Prostate gland (tissue), 2 donors: ENCODE measurements around the gene TTC39B. TPM values are rescaled to one million over a fixed set of nuclear protein-coding genes. Genes with fewer than 3 reads are reported as not detected.

Experiments
- DNase-seq: peaks from one replicate; pipeline ENCODE4 v3.0.0-alpha.2; 2019; ENCODE audit warnings: low spot score
- H3K27ac ChIP-seq, 2 donors: fragments of 200-600 bp; sonication (generic); 2 replicates each; pipeline ENCODE4 v1.5.1; 2017 to 2019
- H3K27me3 ChIP-seq: fragments of 200-600 bp; sonication (generic); replicated peaks from 2 replicates; pipeline ENCODE4 v1.5.1; 2019; ENCODE audit not compliant: insufficient read depth
- H3K36me3 ChIP-seq, 2 donors: fragments of 200-600 bp; sonication (generic); 1 replicate in 1 of 2; 2 replicates in 1 of 2; pipeline versions ENCODE4 v1.5.1 to v1.8.1; 2017 to 2019
- H3K4me1 ChIP-seq: fragments of 200-600 bp; sonication (generic); replicated peaks from 2 replicates; pipeline ENCODE4 v1.5.1; 2019
- H3K4me3 ChIP-seq, 2 donors: fragments of 200-600 bp; sonication (generic); 2 replicates each; pipeline ENCODE4 v1.5.1; 2017 to 2019
- H3K9me3 ChIP-seq: fragments of 200-600 bp; sonication (generic); 2 replicates; pipeline ENCODE4 v1.5.1; 2017
- POLR2A ChIP-seq: fragments of 450-650 bp; IDR thresholded peaks from one replicate; pipeline ENCODE4 v1.6.1; 2016; ENCODE audit warnings: antibody characterized with exemption, mild to moderate bottlenecking
- POLR2AphosphoS5 ChIP-seq: sonication (generic); formaldehyde crosslinking; IDR thresholded peaks from one replicate; pipeline ENCODE4 v1.6.1; 2017; ENCODE audit warnings: antibody characterized with exemption
- WGBS: methylation state at CpG from one replicate; pipeline ENCODE4 v1.1.5; 2018; 5-methylcytosine and 5-hydroxymethylcytosine counted together
- intact Hi-C: fragments of 100-400 bp; cut with DNase I; formaldehyde crosslinking; loops from one replicate; pipeline ENCODE4 v1.14.2; 2022
- total RNA-seq, 2 donors: library from RNA; depleted of rRNA; stranded (reverse); fragments of >200 nt; gene quantifications; one replicate each; pipeline ENCODE4 v1.1.0, GENCODE V29; 2016
- TF ChIP-seq, protein P1 (sequence below), 4 experiments: fragments of 200-600 bp in 2 of 4; fragments of 450-650 bp in 2 of 4; sonication (generic) in 2 of 4; IDR thresholded peaks; 1 replicate in 3 of 4; 2 replicates in 1 of 4; pipeline ENCODE4 v1.5.1; 2016 to 2019; ENCODE audit warnings: antibody characterized with exemption in 4 of 4, mild to moderate bottlenecking in 2 of 4, moderate library complexity in 2 of 4

Gene TTC39B
- total RNA-seq, 2 donors from 2014 or later, result 4.2 to 4.3 TPM

DNA sequence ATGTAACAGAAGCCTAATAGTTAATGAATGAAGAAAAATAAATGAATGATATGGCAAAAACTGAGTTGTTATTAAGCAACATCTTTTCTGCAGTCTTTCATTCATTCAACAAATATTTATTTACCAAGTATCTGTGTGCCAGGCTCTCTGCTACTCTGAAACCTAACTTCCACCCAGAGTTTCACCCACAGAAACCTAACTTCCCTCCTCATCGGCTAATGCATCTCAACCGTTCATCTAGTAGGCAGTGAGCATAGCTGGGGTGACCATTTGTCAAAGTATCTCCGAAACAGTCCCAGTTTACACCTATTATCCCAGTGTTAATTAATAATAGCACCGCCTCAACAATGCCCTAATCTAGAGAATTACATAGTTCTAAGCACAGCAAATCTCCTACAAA, 1.5 kb downstream of the TTC39B start:
- DNase-seq, result no peak
- Histone ChIP-seq H3K36me3 (no peaks in the 10 kb centered on the region), H3K27me3 (no peaks in the 10 kb centered on the region), H3K27ac (peak overlapping the region; percentile 79 to 91), H3K9me3 (no peaks in the 10 kb centered on the region), H3K4me3 (peak overlapping the region; percentile 79 to 83), H3K4me1 (no peaks in the 10 kb centered on the region)
- TF ChIP-seq POLR2A (no peak), POLR2AphosphoS5 (no peak)
- TF ChIP-seq, protein P1, sequence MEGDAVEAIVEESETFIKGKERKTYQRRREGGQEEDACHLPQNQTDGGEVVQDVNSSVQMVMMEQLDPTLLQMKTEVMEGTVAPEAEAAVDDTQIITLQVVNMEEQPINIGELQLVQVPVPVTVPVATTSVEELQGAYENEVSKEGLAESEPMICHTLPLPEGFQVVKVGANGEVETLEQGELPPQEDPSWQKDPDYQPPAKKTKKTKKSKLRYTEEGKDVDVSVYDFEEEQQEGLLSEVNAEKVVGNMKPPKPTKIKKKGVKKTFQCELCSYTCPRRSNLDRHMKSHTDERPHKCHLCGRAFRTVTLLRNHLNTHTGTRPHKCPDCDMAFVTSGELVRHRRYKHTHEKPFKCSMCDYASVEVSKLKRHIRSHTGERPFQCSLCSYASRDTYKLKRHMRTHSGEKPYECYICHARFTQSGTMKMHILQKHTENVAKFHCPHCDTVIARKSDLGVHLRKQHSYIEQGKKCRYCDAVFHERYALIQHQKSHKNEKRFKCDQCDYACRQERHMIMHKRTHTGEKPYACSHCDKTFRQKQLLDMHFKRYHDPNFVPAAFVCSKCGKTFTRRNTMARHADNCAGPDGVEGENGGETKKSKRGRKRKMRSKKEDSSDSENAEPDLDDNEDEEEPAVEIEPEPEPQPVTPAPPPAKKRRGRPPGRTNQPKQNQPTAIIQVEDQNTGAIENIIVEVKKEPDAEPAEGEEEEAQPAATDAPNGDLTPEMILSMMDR (IDR thresholded peaks at IDR 0.05), result no peak
- WGBS, result 78% methylated on average over 4 of the region's 4 CpGs
- intact Hi-C loops, result loop anchor here (5.0 kb wide), 1 partner anchor 93 kb away; no protein-coding TSS in a partner anchor

DNA sequence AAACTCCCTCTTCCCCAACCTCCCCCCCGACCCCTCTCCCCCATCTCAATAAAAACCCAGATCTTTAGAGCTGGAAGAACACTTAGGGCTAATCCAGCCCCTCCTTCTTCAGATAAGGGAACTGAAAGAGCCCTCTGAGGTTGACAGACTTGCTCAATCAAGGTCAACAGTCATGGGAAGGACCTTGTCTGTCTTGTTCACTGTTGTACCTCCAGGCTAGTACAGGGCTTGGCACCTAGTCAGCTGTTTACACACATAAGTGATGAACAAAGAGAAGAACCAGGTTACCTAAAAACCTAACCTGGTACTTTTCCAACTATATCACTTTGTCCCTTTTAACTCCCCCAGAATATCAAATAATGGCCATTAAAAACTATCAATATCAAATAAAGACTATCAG, 2.4 kb downstream of the TTC39B start:
- H3K9me3 ChIP-seq, result no peaks in the 10 kb centered on the region
- 84% methylated on average over 1 of the region's 1 CpG for WGBS
- no peak overlapping the region for H3K27ac ChIP-seq
- H3K36me3 ChIP-seq, result no peaks in the 10 kb centered on the region
- TF ChIP-seq POLR2AphosphoS5 (no peak), POLR2A (no peak)
- TF ChIP-seq, protein P1 (IDR thresholded peaks at IDR 0.05), result no peak
- DNase-seq, result no peak
- H3K27me3 ChIP-seq, result no peaks in the 10 kb centered on the region
- no peak overlapping the region for H3K4me3 ChIP-seq
- H3K4me1 ChIP-seq, result no peaks in the 10 kb centered on the region
- intact Hi-C loops, result loop anchor here (5.0 kb wide), 1 partner anchor 92 kb away; no protein-coding TSS in a partner anchor

DNA sequence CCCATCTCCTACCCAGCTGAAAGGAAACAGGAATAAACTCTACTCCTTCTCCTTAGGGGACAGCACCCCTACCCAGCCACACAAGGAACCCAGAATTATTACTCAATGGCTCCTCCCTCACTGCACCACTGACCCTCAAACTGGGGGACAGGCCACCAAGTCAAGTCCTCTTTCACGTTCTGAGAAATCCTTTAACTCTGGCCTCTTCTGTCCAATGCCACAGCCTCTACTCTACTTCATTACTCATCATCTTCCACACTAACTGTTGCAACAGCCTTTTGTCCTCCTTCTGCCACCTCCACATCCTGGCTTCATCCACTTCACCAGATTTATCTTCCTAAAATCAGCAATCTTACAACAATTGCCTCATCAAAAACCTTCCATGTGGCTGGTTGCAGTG, 6.8 kb downstream of the TTC39B start:
- Histone ChIP-seq H3K27me3 (no peaks in the 10 kb centered on the region), H3K4me3 (no peak overlapping the region), H3K4me1 (no peaks in the 10 kb centered on the region), H3K36me3 (no peaks in the 10 kb centered on the region), H3K9me3 (no peaks in the 10 kb centered on the region), H3K27ac (no peak overlapping the region)
- intact Hi-C loops, result no loop called here
- DNase-seq, result no peak
- TF ChIP-seq POLR2A (no peak), POLR2AphosphoS5 (no peak)
- TF ChIP-seq, protein P1 (IDR thresholded peaks at IDR 0.05), result no peak
- WGBS, result 86% methylated on average over 1 of the region's 1 CpG

DNA sequence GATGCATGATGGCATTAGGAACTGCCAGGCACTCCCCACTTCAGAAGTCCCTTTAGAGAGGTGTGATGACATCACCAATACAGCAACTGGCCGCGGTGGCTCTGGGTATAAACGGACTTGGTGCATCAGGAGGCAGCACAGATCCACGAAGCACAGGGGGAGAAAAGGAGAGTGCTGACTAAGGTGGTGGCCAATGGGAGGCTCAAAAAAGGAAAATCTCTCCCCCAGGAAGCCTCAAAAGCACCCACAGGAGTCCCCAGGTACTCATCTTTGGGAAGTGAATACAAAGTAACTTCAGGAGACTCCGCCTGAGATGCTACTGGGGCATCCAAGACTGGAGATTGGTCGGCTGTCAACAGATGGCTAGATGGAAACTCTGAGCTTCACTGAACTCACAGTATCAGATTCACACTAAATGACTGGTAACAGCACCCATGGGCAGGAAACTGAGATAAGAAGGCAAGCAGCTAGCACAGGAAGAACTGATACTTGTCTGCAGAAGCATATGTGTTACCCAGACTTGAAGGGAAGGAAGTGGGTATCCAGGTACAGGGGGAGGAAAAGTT, 7.6 kb downstream of the TTC39B start:
- H3K9me3 ChIP-seq, result no peaks in the 10 kb centered on the region
- WGBS, result 93% methylated on average over 6 of the region's 6 CpGs
- H3K4me3 ChIP-seq, result no peak overlapping the region
- intact Hi-C loops, result loop anchor here (10.0 kb wide), 1 partner anchor 185 kb away; no protein-coding TSS in a partner anchor
- no peak overlapping the region for H3K27ac ChIP-seq
- TF ChIP-seq, protein P1 (IDR thresholded peaks at IDR 0.05), result no peak
- TF ChIP-seq POLR2AphosphoS5 (no peak), POLR2A (no peak)
- no peaks in the 10 kb centered on the region for H3K27me3 ChIP-seq
- DNase-seq, result no peak
- H3K36me3 ChIP-seq, result no peaks in the 10 kb centered on the region
- no peaks in the 10 kb centered on the region for H3K4me1 ChIP-seq

DNA sequence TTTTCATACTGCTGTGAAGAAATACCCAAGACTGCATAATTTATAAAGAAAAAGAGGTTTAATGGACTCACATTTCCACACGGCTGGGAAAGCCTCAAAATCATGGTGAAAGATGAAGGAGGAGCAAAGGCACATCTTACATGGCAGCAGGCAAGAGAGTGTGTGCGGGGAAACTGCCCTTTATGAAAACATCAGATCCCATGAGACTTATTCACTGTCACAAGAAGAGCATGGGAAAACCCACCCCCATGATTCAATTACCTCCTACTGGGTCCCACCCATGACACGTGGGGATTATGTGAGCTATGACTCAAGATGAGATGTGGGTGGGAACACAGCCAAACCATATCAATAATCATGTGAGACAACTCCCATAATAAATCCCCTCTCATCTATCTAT, 8.7 kb downstream of the TTC39B start:
- H3K4me1 ChIP-seq, result no peaks in the 10 kb centered on the region
- TF ChIP-seq POLR2AphosphoS5 (no peak), POLR2A (no peak)
- TF ChIP-seq, protein P1 (IDR thresholded peaks at IDR 0.05), result no peak
- no peaks in the 10 kb centered on the region for H3K9me3 ChIP-seq
- no peaks in the 10 kb centered on the region for H3K27me3 ChIP-seq
- H3K4me3 ChIP-seq, result no peak overlapping the region
- H3K27ac ChIP-seq, result no peak overlapping the region
- intact Hi-C loops, result loop anchor here (10.0 kb wide), 1 partner anchor 186 kb away; no protein-coding TSS in a partner anchor
- 87% methylated on average over 3 of the region's 3 CpGs for WGBS
- H3K36me3 ChIP-seq, result no peaks in the 10 kb centered on the region
- DNase-seq, result no peak
